Hindlimb muscle (tissue), 1 donor: ENCODE results near the gene OR51B2. TPM values are rescaled to one million over a fixed set of nuclear protein-coding genes. Genes with fewer than 3 reads are reported as not detected.
"Not testable (repeated sequence)": the region's sequence is repeated elsewhere in the genome, so short reads cannot be mapped to it uniquely, and the experiment has no call there.

Experiments used
- DNase-seq: peaks from one replicate; pipeline ENCODE4 v3.0.0-alpha.2; 2013
- polyA plus RNA-seq: library from polyadenylated mRNA; unstranded; fragments of 120-200 nt; gene quantifications from one replicate; pipeline ENCODE4 v1.2.1, GENCODE V29; 2013; ENCODE audit not compliant: insufficient read length

OR51B2 gene
- polyA plus RNA-seq, 1 donor: not detected

DNA sequence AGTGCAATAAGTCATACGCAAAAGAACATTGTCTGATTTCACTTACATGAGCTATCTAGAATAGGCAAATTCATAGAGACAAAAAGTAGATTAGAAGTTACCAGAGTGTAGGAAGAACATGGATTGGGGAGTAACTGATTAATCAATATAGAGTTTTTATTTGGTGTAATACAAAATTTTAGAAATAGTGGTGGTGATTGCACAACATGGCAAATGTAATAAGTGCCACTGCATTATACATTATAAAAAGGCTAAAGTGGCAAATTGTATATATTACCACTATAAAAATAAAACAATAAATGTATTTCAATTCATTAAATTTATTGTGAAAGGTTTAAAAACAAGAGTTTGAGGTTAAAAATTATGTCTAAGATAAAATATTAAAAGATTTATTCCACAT lies 13.7 kb downstream of the OR51B2 start:
- DNase-seq: no peak

DNA sequence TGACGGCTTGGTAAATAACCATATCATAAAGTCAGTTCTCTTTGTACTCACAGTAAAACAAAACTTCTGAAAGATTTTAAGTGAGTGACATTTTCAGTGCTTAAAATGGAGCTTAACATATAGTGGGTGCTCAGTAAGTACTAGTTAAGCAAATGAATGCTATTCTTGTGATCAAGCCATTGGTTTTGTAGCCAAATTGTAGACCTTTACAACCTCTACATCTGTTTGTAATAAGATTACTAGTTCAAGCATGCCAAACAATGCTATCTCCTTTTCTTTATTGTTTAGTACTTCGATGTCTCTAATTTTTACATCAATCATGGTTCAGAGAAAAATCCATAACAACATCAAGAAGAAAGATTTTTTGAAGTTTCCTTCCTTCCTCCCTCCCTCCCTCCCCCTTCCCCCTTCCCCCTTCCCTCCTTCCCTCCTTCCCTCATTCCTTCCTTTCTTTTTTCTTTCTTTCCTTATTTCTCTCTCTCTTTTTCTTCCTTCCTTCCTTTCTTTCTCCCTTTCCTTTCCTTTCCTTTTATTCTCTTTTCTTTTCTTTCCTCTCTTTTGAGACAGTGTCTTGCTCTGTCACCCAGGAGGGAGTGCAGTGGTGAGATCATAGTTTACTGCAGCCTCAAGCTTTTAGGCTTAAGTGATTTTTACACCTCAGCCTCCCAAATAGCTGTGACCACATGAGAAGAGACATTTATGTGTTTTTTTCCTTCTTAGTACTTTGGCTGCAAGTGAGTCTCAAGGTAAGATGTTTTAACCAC lies 16.7 kb downstream of the OR51B2 start:
- no peak for DNase-seq

DNA sequence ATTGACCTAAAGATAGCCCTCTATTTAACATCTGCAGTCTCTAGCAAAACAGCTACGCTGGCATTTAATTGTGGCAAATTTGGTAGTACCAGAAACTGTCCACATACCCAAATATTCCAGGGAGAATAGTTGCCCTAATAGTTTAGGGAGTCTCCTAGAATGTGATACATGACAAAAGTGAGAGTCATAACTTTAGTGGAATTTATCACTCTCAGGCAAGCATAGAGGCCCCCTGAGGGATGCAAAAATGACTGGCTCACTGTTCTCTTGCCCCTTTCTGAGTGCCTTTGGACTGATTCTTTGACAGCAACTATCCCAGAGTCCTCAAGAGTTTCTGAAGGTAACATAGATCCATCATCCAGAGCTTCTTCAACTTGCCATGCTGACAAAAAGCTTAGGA lies 20.1 kb downstream of the OR51B2 start:
- DNase-seq: no peak

DNA sequence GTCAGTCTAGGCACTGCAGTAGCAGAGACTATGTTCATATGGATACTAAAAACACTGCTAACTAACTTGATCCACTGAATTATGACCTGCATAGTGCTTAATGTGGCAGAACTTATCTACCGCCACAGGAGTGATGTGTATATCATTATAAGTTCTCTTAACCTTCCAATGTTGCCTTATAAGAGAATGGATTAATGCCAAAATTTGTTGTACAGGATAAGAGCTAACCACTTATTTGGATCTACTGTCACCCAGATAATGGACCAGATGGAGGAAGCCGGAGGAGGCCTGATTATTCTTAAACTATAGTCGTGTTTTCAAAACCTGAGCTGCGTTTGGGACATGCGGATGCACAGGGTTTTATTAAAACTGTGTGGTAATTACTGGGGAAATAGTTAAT lies 20.5 kb downstream of the OR51B2 start:
- DNase-seq: no peak

DNA sequence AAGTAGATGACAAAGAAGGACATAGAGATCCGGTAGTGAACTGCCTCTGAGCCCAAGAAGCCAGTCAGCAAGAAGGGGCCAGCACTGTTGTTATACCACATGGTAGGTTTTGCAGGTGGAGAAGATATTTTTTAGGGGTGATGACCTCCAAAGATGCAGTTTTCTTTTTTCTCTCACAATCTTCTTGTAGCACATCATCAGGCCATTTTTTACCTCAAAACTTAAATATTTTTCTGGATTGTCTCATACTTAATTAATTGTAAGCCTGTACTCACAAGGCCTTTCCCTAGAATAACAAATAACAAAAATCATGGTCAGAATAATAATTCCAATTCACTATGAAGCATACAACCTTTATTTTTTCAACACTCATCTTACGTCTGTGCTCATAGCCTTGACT lies 22.3 kb downstream of the OR51B2 start, which contains the start of gene OR51B4:
TSS of gene OR51B4 (minus strand) at position 101 of the 400 bp plus-strand sequence. CDS start at position 101, 0 bp downstream.
- DNase-seq: no peak

DNA sequence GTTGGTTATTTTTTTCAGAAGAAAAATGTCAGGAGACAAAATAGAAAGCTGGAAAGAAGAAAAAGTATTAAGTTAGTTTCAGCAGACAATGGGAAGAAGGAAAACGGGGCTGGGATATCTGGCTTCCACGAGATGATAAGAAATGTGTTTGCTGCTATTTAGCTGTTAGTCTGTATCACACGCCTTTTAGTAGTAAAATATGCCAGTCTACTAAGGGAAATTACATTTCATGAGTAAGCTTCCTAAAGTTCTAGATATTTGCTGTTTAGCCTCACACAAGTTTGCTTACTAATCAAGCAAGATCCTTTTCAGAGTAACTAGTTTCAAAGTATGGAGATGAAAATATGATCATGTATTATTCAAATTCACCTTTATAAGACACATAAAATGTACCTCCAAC lies 23.8 kb downstream of the OR51B2 start:
- DNase-seq: no peak

DNA sequence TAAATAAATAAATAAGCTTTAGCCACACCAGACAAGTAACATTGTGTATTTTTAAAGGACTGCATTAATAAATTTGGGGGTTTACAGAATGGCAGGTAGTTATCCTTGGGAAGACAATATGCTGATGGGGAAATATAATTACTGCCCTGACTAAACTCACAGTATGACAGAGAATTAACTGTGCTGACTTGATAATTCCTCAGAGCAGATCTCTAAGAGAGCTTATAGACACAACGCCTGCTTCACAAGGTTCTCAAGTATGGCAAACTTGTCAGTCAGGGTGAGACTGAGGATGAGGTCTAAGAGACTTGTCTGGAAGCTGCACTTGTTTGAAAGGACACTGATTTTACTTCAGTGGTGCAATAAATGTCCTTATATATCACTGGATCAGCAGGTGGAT lies 25.6 kb downstream of the OR51B2 start:
- no peak for DNase-seq

DNA sequence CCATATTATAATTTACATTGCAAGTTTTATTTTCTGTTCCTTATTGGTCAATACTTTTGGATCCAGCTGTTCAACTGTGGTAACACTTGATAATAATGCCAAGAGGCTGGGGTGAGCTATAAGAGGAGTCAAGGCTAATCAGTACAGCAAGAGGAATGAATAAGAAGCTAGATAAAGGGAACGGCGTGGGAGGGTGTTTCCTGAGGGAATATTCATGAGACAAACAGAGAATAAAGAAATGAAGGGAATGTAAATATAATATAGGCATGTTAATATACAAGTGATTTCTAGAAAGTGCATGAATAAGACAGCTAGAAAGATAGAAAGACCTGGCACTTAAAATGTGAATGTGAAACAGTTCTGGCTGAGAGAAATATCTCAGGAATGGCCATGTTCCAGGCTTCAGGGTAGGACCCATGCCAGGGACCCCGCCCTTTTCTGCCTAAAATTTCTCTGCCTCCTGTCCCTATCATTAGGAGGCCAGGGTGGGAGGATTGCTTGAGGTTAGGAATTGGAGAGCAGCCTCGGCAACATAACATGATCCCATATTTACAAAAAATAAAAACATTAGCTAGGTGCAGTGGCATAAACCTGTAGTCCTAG lies 26.3 kb downstream of the OR51B2 start:
- DNase-seq: no peak

DNA sequence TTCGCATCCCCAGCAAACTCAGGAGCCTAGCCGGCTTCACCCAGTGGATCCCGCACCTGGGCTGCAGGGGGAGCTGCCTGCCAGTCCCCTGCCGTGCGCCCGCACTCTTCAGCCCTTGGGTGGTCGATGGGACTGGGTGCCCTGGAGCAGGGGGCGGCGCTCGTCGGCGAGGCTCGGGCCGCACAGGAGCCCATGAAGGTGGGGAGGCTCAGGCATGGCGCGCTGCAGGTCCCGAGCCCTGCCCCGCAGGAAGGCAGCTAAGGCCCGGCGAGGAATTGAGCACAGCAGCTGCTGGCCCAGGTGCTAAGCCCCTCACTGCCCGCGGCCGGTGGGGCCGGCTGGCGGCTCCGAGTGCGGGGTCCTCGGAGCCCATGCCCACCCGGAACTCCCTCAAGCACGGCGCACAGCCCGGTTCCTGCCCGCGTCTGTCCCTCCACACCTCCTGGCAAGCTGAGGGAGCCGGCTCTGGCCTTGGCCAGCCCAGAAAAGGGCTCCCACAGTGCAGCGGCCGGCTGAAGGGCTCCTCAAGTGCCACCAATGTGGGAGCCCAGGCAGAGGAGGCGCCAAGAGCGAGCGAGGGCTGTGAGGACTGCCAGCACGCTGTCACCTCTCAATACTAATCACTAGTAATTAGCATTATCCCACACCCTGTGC lies 29.6 kb downstream of the OR51B2 start:
- DNase-seq: not testable (repeated sequence)

DNA sequence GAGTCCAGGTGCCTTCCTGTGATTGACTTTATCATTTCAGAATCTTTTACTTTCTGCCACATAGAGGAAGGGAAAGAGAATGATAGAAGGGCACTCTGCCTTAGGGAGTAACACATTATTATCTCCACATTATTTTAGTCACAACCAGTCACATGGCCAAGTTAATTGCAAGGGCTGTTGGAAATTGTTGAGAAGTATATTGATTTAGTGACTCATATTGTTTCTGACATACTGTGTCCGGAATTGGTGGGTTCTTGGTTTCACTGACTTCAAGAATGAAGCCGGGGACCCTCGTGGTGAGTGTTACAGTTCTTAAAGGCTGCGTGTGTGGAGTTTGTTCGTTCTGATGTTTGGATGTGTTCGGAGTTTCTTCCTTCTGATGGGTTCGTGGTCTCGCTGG lies 31.1 kb downstream of the OR51B2 start:
- no peak for DNase-seq

DNA sequence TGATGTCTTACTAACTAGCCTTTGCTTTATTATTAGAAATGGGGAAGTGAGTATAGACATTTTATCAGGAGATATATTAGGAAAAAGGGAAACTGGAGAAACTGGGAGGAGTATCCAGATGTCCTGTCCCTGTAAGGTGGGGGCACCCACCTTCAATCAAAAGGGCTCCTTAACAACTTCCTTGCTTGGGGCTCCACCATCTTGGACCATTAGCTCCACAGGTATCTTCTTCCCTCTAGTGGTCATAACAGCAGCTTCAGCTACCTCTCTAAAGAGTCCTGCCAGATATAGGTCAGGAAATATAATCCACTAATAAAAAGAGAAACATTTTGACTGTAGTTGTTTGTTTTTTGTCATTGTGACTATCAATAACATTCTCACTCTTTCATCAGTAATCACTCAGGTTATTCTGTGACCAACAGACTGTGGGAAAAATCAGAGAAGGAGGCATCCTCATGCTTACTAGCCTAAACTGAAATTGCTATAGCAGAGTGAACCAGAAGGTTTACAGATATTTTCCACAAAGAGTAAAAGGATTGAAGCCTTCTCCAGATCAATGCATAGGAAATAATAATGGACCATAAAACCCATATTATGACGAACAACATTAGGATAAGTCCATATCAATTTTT lies 32.8 kb downstream of the OR51B2 start:
- no peak for DNase-seq

DNA sequence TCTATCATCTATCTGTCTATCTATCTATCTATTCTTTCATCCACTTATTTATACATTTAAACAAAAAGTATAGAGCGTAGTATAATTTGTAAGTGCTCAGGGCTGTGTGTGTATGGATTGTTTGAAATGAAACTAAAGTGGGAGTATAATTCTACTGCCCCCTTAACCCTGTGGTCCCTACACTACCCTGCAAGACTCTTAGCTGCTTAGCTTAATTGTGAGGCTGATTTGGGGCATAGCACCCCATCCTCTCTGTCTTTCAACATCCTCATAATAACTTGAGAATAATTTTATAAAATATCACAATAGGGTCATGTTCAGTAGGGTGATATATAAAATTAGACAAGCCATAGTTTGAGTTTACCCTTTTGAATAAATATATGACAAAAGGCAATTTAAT lies 34.0 kb downstream of the OR51B2 start:
- DNase-seq: no peak

DNA sequence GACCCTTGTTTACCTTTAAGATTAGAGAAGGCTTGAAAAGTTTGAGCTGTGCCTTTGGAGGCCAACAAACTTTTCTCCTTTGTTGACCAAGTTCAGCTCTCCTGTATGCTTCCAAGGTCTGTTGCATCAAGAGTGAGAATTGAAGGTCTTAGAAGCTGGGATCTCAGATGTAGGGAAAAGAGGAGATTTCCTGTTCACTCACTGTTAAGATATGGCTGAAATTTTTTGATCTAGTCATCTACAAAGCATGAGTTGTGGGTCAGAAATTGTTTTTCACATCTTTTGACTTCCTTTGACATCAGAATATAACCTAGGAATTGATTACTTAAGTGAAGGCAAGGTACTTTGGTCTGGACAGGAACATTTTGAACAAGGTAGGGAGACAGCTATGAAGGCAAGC lies 34.4 kb downstream of the OR51B2 start:
- DNase-seq: no peak

DNA sequence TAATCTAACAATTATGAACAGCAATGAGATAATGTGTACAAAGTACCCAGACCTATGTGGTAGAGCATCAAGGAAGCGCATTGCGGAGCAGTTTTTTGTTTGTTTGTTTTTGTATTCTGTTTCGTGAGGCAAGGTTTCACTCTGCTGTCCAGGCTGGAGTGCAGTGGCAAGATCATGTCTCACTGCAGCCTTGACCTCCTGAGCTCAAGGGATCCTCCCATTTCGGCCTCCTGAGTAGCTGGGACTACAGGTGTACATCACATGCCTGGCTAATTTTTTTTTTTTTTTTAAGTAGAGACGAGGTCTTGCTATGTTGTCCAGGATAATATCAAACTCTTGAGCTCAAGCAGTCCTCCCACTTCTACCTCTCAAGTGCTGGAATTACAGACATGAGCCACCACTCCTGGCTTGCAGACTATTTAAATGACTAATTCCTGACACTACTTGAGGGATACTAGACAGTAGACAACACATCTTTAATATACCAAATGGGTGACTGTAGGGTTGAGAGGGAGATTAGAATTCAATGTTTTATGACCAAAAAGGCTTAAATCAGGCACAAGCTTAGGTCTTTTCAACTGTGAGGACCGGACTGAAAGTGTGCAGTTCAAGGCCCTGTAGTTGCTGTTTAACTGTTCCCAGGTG lies 35.1 kb downstream of the OR51B2 start:
- no peak for DNase-seq

DNA sequence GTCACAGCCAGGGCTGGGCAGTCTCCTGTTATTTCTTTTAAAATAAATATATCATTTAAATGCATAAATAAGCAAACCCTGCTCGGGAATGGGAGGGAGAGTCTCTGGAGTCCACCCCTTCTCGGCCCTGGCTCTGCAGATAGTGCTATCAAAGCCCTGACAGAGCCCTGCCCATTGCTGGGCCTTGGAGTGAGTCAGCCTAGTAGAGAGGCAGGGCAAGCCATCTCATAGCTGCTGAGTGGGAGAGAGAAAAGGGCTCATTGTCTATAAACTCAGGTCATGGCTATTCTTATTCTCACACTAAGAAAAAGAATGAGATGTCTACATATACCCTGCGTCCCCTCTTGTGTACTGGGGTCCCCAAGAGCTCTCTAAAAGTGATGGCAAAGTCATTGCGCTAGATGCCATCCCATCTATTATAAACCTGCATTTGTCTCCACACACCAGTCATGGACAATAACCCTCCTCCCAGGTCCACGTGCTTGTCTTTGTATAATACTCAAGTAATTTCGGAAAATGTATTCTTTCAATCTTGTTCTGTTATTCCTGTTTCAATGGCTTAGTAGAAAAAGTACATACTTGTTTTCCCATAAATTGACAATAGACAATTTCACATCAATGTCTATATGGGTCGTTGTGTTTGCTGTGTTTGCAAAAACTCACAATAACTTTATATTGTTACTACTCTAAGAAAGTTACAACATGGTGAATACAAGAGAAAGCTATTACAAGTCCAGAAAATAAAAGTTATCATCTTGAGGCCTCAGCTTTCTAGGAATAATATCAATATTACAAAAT lies 35.8 kb downstream of the OR51B2 start:
- DNase-seq: no peak

DNA sequence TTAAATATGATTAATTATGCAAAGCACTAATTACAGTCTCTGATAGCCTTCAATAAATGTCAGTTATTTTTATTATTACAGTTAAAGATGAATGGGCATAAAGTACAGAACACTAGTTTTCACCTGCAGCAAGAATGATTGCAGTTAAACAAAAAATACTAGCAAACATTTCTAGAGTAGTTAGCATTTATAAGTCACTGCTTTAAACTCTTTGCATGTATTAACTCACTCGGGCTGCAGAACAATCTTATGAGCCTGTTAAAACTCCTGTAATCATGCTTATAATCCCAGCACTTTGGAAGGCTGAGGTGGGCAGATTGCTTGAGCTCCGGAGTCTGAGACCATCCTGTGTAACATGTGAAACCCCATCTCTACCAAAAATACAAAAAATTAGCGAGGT lies 37.2 kb downstream of the OR51B2 start:
- no peak for DNase-seq

DNA sequence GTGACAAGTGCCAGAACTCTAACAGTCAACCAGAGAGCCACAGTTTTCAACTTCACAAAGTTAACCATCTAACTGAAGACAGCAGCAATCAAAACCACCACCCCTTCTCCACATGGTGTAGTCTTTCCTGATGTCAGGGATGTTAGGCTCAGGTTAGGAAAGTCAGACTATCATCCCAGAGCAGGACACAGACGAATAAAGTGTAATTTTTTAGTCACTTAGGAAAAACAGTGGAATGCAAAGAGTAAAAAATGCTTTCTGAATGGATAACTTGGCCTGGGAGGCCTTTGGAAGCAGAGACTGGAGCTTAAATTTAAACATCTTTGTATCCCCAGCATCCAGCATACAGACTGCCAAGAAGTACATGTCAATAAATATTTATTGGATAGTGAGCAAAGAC lies 37.7 kb downstream of the OR51B2 start:
- no peak for DNase-seq

DNA sequence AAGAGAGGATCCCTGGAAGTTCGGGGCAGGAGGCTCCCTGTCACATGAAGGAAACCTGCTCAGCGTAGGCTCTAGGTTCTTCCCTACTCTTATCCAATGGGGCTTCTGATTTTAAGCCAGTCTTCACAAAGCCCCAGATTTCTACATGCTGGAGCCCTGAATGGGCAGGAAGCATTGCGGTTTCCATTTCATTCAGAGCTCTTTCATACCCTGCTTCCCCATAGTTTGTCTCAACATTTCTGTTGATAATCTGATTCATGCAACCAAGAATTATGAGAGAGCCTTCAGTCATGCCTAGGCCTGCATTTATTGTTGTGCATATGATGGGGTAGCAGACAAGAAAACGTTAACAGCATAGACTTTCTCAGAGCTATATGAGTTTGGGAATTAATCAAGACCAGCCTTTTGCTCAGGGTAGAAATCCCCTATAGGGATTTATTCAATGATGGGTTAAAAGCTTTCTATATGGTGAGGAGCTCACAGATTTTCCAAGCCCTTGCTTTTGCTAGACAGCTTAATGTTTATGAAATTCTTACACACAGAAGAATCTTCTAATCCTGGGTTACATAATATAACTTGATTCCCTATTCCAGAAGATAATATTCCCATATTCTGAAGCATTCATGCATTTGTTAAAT lies 38.3 kb downstream of the OR51B2 start:
- DNase-seq: no peak

DNA sequence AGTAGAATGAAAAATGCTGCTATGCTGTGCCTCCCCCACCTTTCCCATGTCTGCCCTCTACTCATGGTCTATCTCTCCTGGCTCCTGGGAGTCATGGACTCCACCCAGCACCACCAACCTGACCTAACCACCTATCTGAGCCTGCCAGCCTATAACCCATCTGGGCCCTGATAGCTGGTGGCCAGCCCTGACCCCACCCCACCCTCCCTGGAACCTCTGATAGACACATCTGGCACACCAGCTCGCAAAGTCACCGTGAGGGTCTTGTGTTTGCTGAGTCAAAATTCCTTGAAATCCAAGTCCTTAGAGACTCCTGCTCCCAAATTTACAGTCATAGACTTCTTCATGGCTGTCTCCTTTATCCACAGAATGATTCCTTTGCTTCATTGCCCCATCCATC lies 39.5 kb downstream of the OR51B2 start:
- DNase-seq: no peak

DNA sequence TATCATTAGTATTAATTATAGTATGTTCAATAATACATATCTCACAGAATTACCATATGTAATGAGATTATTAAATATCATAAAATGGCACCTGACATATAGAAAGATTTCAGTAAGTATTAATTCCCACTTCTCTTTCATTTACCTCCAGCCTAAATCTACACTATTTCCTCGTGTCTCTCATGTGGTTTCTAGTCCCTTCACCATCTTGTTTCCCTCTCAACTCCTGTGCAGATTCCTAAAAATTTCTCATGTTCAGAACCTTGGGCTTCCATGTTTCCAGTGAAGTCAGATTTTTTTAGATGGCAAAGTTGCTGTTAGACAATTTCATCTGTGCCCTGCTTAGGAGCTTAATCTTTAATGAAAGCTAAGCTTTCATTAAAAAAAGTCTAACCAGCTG lies 40.2 kb downstream of the OR51B2 start:
- DNase-seq: no peak

DNA sequence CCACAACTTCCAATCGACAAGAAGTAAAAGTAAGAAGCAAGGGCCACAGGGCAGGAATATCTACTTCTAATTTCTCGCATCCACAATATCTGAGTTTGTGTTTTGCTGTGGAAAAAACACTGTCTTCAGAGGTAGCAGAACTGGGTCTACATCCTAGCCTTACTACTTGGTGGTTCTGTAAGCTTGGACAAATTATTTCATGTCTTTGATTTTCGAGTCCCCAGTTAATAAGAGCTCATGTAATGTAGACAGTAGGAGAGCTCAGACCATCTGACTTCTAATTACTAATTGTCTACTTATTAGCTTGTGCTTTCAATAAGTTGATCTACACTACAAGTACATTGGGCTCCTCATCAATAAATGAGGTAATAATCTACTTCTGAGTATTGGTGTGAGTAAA lies 41.0 kb downstream of the OR51B2 start:
- no peak for DNase-seq

DNA sequence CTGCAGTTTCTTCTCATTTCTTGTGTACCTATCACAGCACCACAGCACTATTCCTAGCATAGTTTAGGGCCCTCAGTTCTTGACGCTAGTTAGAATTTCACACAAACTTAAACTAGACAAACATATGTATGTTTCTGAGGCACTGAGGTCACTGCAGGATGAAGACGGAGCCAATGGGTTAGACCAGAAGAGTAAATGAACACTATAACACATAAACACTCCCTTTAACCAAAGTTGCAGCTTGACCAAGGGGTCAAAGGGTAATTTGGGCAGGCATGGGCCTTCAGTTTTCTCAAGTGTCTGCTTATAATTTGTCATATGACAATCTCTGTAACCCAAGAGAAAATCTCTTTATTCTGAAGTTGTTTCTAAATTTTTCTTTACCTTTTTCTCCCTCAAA lies 41.5 kb downstream of the OR51B2 start:
- no peak for DNase-seq
